ENCODE results near the gene KIF26B.

GRCh38 chr1:245458234-245458633, 303.4 kb downstream of the KIF26B start:
- TF ChIP-seq ZNF274 (IDR thresholded peaks at IDR 0.05; ENCODE audit: low read depth, low read length) (no peak), SUZ12 (IDR thresholded peaks at IDR 0.05; ENCODE audit: extremely low read depth, insufficient read depth, insufficient read length) (no peak), YY1 (IDR thresholded peaks at IDR 0.05; ENCODE audit: insufficient read depth, insufficient read length) (no peak)

Measured in NT2/D1 (cell line).